Activated CD4-positive, alpha-beta T cell treated with anti-CD3 and anti-CD28 coated beads for 36 hours (primary cell): ENCODE results near the gene TBCD. TPM values are rescaled to one million over a fixed set of nuclear protein-coding genes. Genes with fewer than 3 reads are reported as not detected.

Source experiments
- ATAC-seq: fragments of 200-7000 bp; cut with Tn5 transposase; one replicate; pipeline ENCODE4 v1.10.0; 2021; ENCODE audit warnings: mild to moderate bottlenecking, moderate library complexity
- CTCF ChIA-PET: fragments of 350-600 bp; sonication (Branson Sonifier 250); formaldehyde crosslinking; loops from one replicate; lab custom pipeline; 2021; ENCODE audit warnings: antibody characterized with exemption; lab: Charles Lee
- POLR2A ChIA-PET: fragments of 350-600 bp; sonication (Branson Sonifier 250); formaldehyde crosslinking; loops from one replicate; lab custom pipeline; 2021; ENCODE audit warnings: antibody characterized with exemption, inconsistent platforms; lab: Charles Lee
- DNase-seq: peaks from one replicate; pipeline ENCODE4 v3.0.0-alpha.2; 2020
- H3K27ac Mint-ChIP-seq: one replicate; pipeline ENCODE4 v1.8.0; 2021; ENCODE audit warnings: mixed read lengths
- H3K27me3 Mint-ChIP-seq: one replicate; pipeline ENCODE4 v1.8.0; 2021; ENCODE audit warnings: mixed read lengths
- H3K36me3 Mint-ChIP-seq: one replicate; pipeline ENCODE4 v1.8.0; 2021; ENCODE audit warnings: low read depth, mixed read lengths
- H3K4me1 Mint-ChIP-seq: one replicate; pipeline ENCODE4 v1.8.0; 2021; ENCODE audit warnings: mixed read lengths
- H3K4me3 Mint-ChIP-seq: one replicate; pipeline ENCODE4 v1.8.0; 2021; ENCODE audit warnings: mild to moderate bottlenecking, moderate library complexity, mixed read lengths
- H3K9me3 Mint-ChIP-seq: one replicate; pipeline ENCODE4 v1.8.0; 2021; ENCODE audit warnings: low read depth, mixed read lengths
- intact Hi-C, 2 experiments: fragments of 100-400 bp; cut with DNase I in 1 of 2; cut with micrococcal nuclease in 1 of 2; formaldehyde crosslinking; loops; one replicate each; pipeline versions ENCODE4 v1.14.2 to v1.15.1; 2022 to 2024; cut with DNase I, micrococcal nuclease
- total RNA-seq, 2 experiments: library from RNA; stranded (reverse); gene quantifications; one replicate each; pipeline ENCODE4 v1.2.3, GENCODE V29; 2021

Gene TBCD
- total RNA-seq, 2 experiments from 2014 or later = 83.3 to 97.2 TPM

DNA sequence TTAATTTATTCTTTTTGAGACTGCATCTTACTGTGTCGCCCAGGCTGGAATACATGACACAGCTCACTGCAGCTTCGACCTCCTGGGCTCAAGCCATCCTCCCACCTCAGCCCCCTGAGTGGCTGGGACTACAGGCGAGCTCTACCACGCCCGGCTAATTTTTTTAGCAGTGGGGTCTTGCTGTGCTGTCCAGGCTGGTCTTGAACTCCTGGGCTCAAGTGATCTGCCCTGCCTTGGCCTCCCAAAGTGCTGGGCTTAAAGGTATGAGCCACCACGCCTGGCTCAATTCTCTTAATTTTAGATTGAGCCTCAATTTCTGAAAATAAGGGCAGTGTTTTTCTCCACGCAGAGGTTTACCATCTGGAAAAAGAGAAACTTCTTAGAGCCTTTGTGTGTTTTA lies 46.9 kb downstream of the TBCD start:
- H3K27me3 Mint-ChIP-seq = no peaks in the 10 kb centered on the region
- no peak overlapping the region for H3K4me3 Mint-ChIP-seq
- peaks cover 25% of the 10 kb centered on the region for H3K36me3 Mint-ChIP-seq
- no peak overlapping the region for H3K27ac Mint-ChIP-seq
- no peaks in the 10 kb centered on the region for H3K4me1 Mint-ChIP-seq
- CTCF ChIA-PET = no interaction called here
- intact Hi-C loops = no loop called here
- no peak for DNase-seq
- ATAC-seq = no peak
- POLR2A ChIA-PET = no interaction called here
- H3K9me3 Mint-ChIP-seq = peaks cover 3% of the 10 kb centered on the region

DNA sequence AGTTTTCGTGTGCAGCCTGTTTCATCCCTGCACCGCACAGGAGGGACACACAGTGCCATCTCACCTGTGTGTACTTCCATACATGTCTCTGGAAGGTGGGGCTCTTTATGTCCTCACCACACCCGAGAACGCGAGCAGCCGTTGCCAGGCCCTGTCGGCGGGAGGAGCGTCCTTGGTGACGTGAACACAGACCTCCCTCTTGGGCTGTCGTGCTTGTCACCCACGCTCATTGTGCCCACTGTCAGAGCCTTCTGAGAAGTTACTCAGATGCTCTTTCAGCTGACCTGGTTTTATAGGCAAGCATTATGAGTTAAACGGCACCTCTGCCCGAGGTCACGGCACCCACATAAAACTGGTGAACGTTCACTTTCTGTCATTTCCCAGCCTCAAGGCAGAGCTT lies 47.7 kb downstream of the TBCD start:
- intact Hi-C loops = no loop called here
- no peak for DNase-seq
- no peaks in the 10 kb centered on the region for H3K4me1 Mint-ChIP-seq
- POLR2A ChIA-PET = no interaction called here
- H3K4me3 Mint-ChIP-seq = no peak overlapping the region
- peaks cover 3% of the 10 kb centered on the region for H3K9me3 Mint-ChIP-seq
- H3K36me3 Mint-ChIP-seq = peaks cover 25% of the 10 kb centered on the region
- CTCF ChIA-PET = no interaction called here
- no peaks in the 10 kb centered on the region for H3K27me3 Mint-ChIP-seq
- no peak for ATAC-seq
- H3K27ac Mint-ChIP-seq = no peak overlapping the region

DNA sequence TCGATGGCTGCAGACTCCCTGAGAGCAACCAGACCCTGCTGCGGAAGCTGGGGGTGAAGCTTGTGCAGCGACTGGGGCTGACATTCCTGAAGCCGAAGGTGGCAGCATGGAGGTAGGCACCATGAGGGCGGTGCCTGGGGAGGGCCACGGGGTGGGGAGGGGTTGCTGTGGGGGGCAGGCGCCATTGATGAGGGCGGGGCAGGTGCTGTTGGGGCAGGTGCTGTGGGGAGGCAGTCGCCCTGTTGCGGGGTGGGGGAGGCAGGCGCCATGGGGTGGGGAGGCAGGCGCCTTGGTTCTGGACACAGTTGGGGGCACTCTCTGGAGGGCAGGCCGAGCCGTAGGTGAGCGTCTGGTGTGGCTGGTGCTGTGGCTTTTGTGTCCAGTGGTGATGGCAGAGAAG lies 49.0 kb downstream of the TBCD start:
- no peak for DNase-seq
- H3K4me1 Mint-ChIP-seq = no peaks in the 10 kb centered on the region
- H3K36me3 Mint-ChIP-seq = peaks cover 25% of the 10 kb centered on the region
- ChIA-PET CTCF (no interaction called here), POLR2A (no interaction called here)
- H3K4me3 Mint-ChIP-seq = no peak overlapping the region
- peaks cover 3% of the 10 kb centered on the region for H3K9me3 Mint-ChIP-seq
- ATAC-seq = no peak
- intact Hi-C loops = no loop called here
- no peak overlapping the region for H3K27ac Mint-ChIP-seq
- no peaks in the 10 kb centered on the region for H3K27me3 Mint-ChIP-seq

- intact Hi-C loops = no loop called here
- no peak overlapping the region for H3K27ac Mint-ChIP-seq
- H3K9me3 Mint-ChIP-seq = peaks cover 3% of the 10 kb centered on the region
- peaks cover 26% of the 10 kb centered on the region for H3K36me3 Mint-ChIP-seq
- ChIA-PET POLR2A (no interaction called here), CTCF (interaction anchor here (0.9 kb wide), 1 partner anchor 70 kb away, joined by 3 read pairs; no protein-coding TSS in a partner anchor)
- H3K4me1 Mint-ChIP-seq = no peaks in the 10 kb centered on the region
- DNase-seq (no peak), ATAC-seq (no peak)
- H3K4me3 Mint-ChIP-seq = no peak overlapping the region
- no peaks in the 10 kb centered on the region for H3K27me3 Mint-ChIP-seq
Observed at GRCh38 chr17:82801377-82801970, 49.6 kb downstream of the TBCD start.

DNA sequence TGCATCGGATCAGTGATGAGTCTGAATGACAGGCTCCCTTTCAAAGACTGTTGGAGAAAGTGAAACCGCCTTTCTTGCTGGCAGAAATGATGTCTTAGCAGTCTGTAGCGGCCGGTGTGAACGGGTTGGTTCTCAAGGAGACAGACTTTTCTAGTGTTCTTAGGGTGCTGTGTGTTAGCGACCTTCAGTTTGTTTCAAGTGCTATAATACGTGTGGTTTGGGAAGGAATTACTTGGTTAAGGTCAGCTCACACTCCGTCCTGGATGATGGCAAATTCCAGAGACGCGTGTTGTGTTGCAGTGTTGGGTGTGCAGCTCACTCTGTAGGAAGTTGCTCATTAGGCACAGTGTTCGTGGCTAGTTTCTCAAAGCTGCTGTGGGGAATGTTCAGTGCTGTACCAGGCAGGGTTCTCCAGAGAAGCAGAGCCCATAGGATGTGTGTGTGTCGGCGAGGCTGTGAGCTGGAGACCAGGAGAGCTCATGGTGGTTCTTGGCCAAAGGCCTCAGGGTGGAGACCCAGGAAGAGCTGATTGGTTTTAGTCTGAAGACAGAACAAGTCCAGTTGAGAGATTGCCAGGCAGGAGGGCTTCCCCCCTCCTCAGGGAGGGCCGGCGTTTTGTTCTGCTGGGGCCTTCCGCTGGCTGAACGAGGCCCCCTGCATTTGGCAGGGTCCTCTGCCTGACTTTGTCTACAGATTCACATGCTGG lies 50.4 kb downstream of the TBCD start:
- intact Hi-C loops = no loop called here
- Mint-ChIP-seq H3K27me3 (no peaks in the 10 kb centered on the region), H3K27ac (no peak overlapping the region), H3K36me3 (peaks cover 28% of the 10 kb centered on the region), H3K4me3 (no peak overlapping the region), H3K4me1 (no peaks in the 10 kb centered on the region), H3K9me3 (peaks cover 3% of the 10 kb centered on the region)
- DNase-seq (no peak), ATAC-seq (no peak)
- CTCF ChIA-PET = interaction anchor here (0.9 kb wide), 1 partner anchor 70 kb away, joined by 3 read pairs; no protein-coding TSS in a partner anchor
- POLR2A ChIA-PET = no interaction called here

DNA sequence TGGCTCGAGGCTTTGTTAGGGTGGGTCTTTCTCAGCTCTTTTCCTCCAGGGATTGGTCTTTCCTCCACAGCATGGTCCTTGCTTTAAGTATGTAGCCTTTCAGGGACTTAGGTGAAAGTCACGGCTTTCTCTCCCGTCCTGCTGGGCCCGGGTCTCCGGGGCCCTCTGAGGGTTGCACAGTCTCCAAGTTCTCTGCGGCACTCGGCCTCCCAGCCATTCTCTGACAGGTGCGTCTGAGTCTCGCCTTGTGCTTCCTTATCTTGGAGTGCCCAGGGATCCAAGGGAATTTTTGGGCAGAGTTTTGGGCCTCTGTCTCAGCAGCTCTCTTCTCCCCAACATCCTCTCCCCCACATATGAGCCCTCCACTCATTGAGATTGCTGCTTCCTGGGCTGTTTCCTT lies 51.3 kb downstream of the TBCD start:
- H3K4me3 Mint-ChIP-seq = no peak overlapping the region
- ATAC-seq (no peak), DNase-seq (no peak)
- CTCF ChIA-PET = no interaction called here
- H3K4me1 Mint-ChIP-seq = no peaks in the 10 kb centered on the region
- H3K36me3 Mint-ChIP-seq = peaks cover 28% of the 10 kb centered on the region
- H3K9me3 Mint-ChIP-seq = peaks cover 3% of the 10 kb centered on the region
- no peak overlapping the region for H3K27ac Mint-ChIP-seq
- H3K27me3 Mint-ChIP-seq = no peaks in the 10 kb centered on the region
- POLR2A ChIA-PET = no interaction called here
- intact Hi-C loops = no loop called here

DNA sequence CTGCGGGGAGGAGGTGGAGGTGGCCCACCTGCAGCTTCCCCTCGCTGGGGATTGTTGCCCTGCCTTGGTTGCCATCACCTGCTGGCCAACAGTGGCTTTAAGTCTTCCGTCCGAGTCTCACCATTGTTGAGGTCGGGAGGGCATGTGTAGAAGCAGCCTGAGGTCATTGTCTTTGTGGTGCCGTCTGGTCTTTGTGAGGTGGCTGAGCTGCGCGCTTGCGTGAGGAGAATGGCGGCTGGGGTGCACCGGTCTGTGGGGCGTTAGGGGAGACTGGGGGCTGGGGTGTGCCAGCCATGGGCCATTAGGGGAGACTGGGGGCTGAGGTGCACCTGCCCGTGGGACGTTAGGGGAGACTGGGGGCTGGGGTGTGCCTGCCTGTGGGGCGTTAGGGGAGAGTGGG lies 51.7 kb downstream of the TBCD start:
- Mint-ChIP-seq H3K27ac (no peak overlapping the region), H3K27me3 (no peaks in the 10 kb centered on the region), H3K4me3 (no peak overlapping the region), H3K4me1 (no peaks in the 10 kb centered on the region), H3K9me3 (peaks cover 3% of the 10 kb centered on the region), H3K36me3 (peaks cover 25% of the 10 kb centered on the region)
- intact Hi-C loops = no loop called here
- ChIA-PET CTCF (interaction anchor here (0.6 kb wide), 1 partner anchor 22 kb away, joined by 3 read pairs; no protein-coding TSS in a partner anchor), POLR2A (no interaction called here)
- ATAC-seq (no peak), DNase-seq (no peak)

DNA sequence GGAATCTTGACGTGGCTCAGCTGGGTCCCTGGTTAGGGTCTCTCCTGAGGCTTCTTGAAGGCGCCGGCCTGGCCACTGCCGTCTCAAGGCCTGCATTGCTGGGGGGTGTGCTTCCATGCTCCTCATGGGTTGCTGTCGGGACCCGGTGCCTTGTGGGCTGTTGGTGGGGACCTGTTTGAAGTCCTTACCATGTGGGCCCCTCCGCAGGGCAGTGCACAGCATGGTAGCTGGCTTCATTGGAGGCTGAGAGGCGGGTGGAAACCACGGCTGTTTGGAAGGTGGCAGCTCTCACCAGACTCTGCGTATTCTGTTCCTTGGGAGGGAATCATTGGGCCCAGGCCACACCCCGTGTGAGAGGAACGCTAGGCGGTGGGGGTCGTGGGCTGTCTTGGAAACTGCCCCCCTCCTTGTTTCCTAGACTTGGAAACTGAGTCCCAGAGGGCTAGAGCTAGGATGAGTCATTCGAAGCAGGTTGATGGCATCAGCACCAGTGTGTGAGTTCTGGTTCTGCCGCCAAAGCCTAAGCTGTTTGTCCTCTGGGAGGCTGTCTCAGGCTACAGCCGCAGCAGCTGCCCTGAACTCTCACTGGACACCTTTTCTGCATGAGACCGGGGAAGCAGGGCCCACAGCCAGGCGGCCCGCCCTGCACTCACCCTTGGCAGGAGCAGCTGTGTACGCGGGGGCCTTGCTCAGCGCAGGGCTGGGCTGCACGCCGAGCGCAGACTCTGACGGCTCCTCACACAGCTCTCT lies 52.8 kb downstream of the TBCD start:
- no peaks in the 10 kb centered on the region for H3K4me1 Mint-ChIP-seq
- DNase-seq (no peak), ATAC-seq (no peak)
- peaks cover 23% of the 10 kb centered on the region for H3K36me3 Mint-ChIP-seq
- no peaks in the 10 kb centered on the region for H3K27me3 Mint-ChIP-seq
- no peak overlapping the region for H3K27ac Mint-ChIP-seq
- ChIA-PET POLR2A (no interaction called here), CTCF (interaction anchor here (0.6 kb wide), 1 partner anchor 21 kb away, joined by 3 read pairs; no protein-coding TSS in a partner anchor)
- intact Hi-C loops = no loop called here
- H3K9me3 Mint-ChIP-seq = peaks cover 3% of the 10 kb centered on the region
- H3K4me3 Mint-ChIP-seq = no peak overlapping the region

- H3K4me3 Mint-ChIP-seq = no peak overlapping the region
- H3K27me3 Mint-ChIP-seq = no peaks in the 10 kb centered on the region
- H3K36me3 Mint-ChIP-seq = peaks cover 17% of the 10 kb centered on the region
- H3K9me3 Mint-ChIP-seq = peaks cover 3% of the 10 kb centered on the region
- no peaks in the 10 kb centered on the region for H3K4me1 Mint-ChIP-seq
- H3K27ac Mint-ChIP-seq = no peak overlapping the region
- POLR2A ChIA-PET = no interaction called here
- CTCF ChIA-PET = no interaction called here
- no peak for ATAC-seq
- no peak for DNase-seq
- intact Hi-C loops = no loop called here
Observed at GRCh38 chr17:82805254-82805653, 53.4 kb downstream of the TBCD start.

DNA sequence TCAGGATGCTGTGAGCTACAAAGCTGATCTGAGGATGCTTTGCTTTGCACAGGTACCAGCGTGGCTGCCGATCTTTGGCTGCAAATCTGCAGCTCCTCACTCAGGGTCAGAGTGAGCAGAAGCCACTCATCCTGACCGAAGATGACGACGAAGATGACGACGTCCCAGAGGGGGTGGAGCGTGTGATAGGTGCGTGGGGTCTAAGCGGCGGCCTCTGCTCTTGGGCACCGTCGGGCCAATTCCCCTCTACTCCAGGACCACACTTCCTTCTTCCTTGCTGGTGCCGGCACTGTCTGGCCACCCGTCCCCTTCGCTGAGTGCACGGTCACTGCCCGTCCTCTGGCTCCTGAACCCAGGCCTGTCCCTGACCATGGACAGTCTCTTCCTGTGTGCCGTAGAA lies 54.0 kb downstream of the TBCD start:
- ChIA-PET POLR2A (no interaction called here), CTCF (no interaction called here)
- H3K36me3 Mint-ChIP-seq = peaks cover 16% of the 10 kb centered on the region
- intact Hi-C loops = no loop called here
- no peak overlapping the region for H3K4me3 Mint-ChIP-seq
- H3K9me3 Mint-ChIP-seq = peaks cover 3% of the 10 kb centered on the region
- ATAC-seq (no peak), DNase-seq (no peak)
- no peaks in the 10 kb centered on the region for H3K4me1 Mint-ChIP-seq
- H3K27ac Mint-ChIP-seq = no peak overlapping the region
- no peaks in the 10 kb centered on the region for H3K27me3 Mint-ChIP-seq

- no peak overlapping the region for H3K27ac Mint-ChIP-seq
- no peaks in the 10 kb centered on the region for H3K9me3 Mint-ChIP-seq
- H3K4me3 Mint-ChIP-seq = no peak overlapping the region
- ATAC-seq (no peak), DNase-seq (no peak)
- no peaks in the 10 kb centered on the region for H3K27me3 Mint-ChIP-seq
- no peaks in the 10 kb centered on the region for H3K4me1 Mint-ChIP-seq
- peaks cover 14% of the 10 kb centered on the region for H3K36me3 Mint-ChIP-seq
- intact Hi-C loops = no loop called here
- POLR2A ChIA-PET = no interaction called here
- CTCF ChIA-PET = no interaction called here
Observed at GRCh38 chr17:82806645-82807044, 54.8 kb downstream of the TBCD start.

GRCh38 chr17:82807101-82807500 lies 55.2 kb downstream of the TBCD start:
- H3K9me3 Mint-ChIP-seq = no peaks in the 10 kb centered on the region
- H3K4me3 Mint-ChIP-seq = no peak overlapping the region
- H3K36me3 Mint-ChIP-seq = peaks cover 13% of the 10 kb centered on the region
- ChIA-PET POLR2A (no interaction called here), CTCF (no interaction called here)
- no peak for ATAC-seq
- no peak for DNase-seq
- H3K27ac Mint-ChIP-seq = no peak overlapping the region
- no peaks in the 10 kb centered on the region for H3K4me1 Mint-ChIP-seq
- no peaks in the 10 kb centered on the region for H3K27me3 Mint-ChIP-seq
- intact Hi-C loops = no loop called here
